Endothelial cell of umbilical vein (primary cell): Measurements from ENCODE around the gene RUSC2. TPM values are rescaled to one million over a fixed set of nuclear protein-coding genes. Genes with fewer than 3 reads are reported as not detected.

Source experiments
- BruUV-seq: library from RNA; stranded (reverse); fragments of 400-500 nt; replicated peaks from 2 replicates; lab custom pipeline; 2021; lab: Mats Ljungman, UMichigan
- CTCF ChIA-PET: fragments of 300-600, 350-600 bp; sonication (Branson Sonifier 250); formaldehyde crosslinking; loops from one replicate; lab custom pipeline; 2021; ENCODE audit warnings: antibody characterized with exemption, inconsistent platforms; lab: Charles Lee
- POLR2A ChIA-PET: fragments of 300-600, 350-600 bp; sonication (Branson Sonifier 250); formaldehyde crosslinking; loops from one replicate; lab custom pipeline; 2021; ENCODE audit warnings: antibody characterized with exemption, inconsistent platforms; lab: Charles Lee
- DNase-seq: peaks from one replicate; pipeline ENCODE4 v3.0.0-alpha.2; 2011; ENCODE audit warnings: low read depth, low spot score
- FAIRE-seq: peaks from 2 replicates; lab custom pipeline; 2011; peaks lifted over from hg19 to GRCh38; lab: Jason Lieb, UNC
- H2AFZ ChIP-seq: 2 replicates; pipeline ENCODE4 v1.6.0; 2012; ENCODE audit warnings: low read depth, low read length, control low read depth, inconsistent platforms
- H3K27ac ChIP-seq: 2 replicates; pipeline ENCODE4 v1.5.1; 2011; ENCODE audit warnings: low read depth, mild to moderate bottlenecking, control low read depth, low read length, moderate library complexity; ENCODE audit not compliant: insufficient read depth
- H3K27me3 ChIP-seq, 2 experiments: 2 replicates each; pipeline versions ENCODE4 v1.6.0 to v1.6.1; 2011; ENCODE audit warnings: low read length in 2 of 2, mixed read lengths in 1 of 2; ENCODE audit not compliant: control insufficient read depth in 2 of 2, insufficient read depth in 2 of 2
- H3K36me3 ChIP-seq, 2 experiments: 2 replicates in 1 of 2; 3 replicates in 1 of 2; pipeline ENCODE4 v1.5.1; 2011; ENCODE audit warnings: low read length in 2 of 2, mild to moderate bottlenecking in 1 of 2, moderate library complexity in 1 of 2; ENCODE audit not compliant: control insufficient read depth in 2 of 2, insufficient read depth in 2 of 2; ENCODE audit errors: extremely low read depth in 1 of 2
- H3K4me1 ChIP-seq: 3 replicates; pipeline ENCODE4 v1.5.1; 2011; ENCODE audit warnings: mild to moderate bottlenecking, low read length; ENCODE audit not compliant: control insufficient read depth, insufficient read depth; ENCODE audit errors: extremely low read depth
- H3K4me2 ChIP-seq: 2 replicates; pipeline ENCODE4 v1.6.1; 2011; ENCODE audit warnings: low read length, control low read depth, mixed read lengths; ENCODE audit not compliant: insufficient read depth
- H3K4me3 ChIP-seq, 3 experiments: fragments of 200-600 bp in 1 of 3; sonication (generic), shearing (Covaris generic) in 1 of 3; replicated peaks in 1 of 3; 2 replicates each; pipeline ENCODE4 v1.5.1; 2011 to 2016; ENCODE audit warnings: control low read depth in 3 of 3, low read length in 3 of 3, mild to moderate bottlenecking in 2 of 3, inconsistent platforms in 1 of 3, low read depth in 1 of 3, moderate library complexity in 1 of 3; ENCODE audit not compliant: insufficient read depth in 1 of 3
- H3K79me2 ChIP-seq: 2 replicates; pipeline ENCODE4 v1.6.0; 2012; ENCODE audit warnings: low read length, inconsistent platforms; ENCODE audit not compliant: control insufficient read depth, insufficient read depth
- H3K9ac ChIP-seq: replicated peaks from 2 replicates; pipeline ENCODE3; 2011; ENCODE audit warnings: low read length, control low read depth; ENCODE audit not compliant: insufficient read depth; ENCODE audit errors: extremely low read depth
- H3K9me1 ChIP-seq: replicated peaks from 3 replicates; pipeline ENCODE4 v1.6.0; 2011; ENCODE audit warnings: mild to moderate bottlenecking, low read length; ENCODE audit not compliant: control insufficient read depth, insufficient read depth; ENCODE audit errors: extremely low read depth
- H3K9me3 ChIP-seq: replicated peaks from 2 replicates; pipeline ENCODE4 v1.5.1; 2012; ENCODE audit warnings: low read length, inconsistent platforms; ENCODE audit not compliant: control insufficient read depth, insufficient read depth
- H4K20me1 ChIP-seq: replicated peaks from 2 replicates; pipeline ENCODE3; 2011; ENCODE audit warnings: mild to moderate bottlenecking, low read length; ENCODE audit not compliant: control insufficient read depth, insufficient read depth; ENCODE audit errors: extremely low read depth
- CTCF ChIP-seq, 2 donors: IDR thresholded peaks; 1 replicate in 1 of 2; 2 replicates in 1 of 2; pipeline ENCODE4 v1.5.1; 2011; ENCODE audit warnings: low read length in 2 of 2, mild to moderate bottlenecking in 2 of 2, moderate library complexity in 2 of 2, control low read depth in 1 of 2, inconsistent platforms in 1 of 2, low read depth in 1 of 2; ENCODE audit not compliant: insufficient read depth in 1 of 2; ENCODE audit errors: extremely low read depth in 1 of 2
- EZH2 ChIP-seq: IDR thresholded peaks from 2 replicates; pipeline ENCODE4 v1.6.1; 2012; ENCODE audit warnings: borderline replicate concordance, low read depth, mild to moderate bottlenecking, moderate library complexity, low read length, inconsistent platforms; ENCODE audit not compliant: severe bottlenecking
- FOS ChIP-seq: IDR thresholded peaks from 2 replicates; pipeline ENCODE4 v1.6.1; 2011; ENCODE audit warnings: mild to moderate bottlenecking, low read length, moderate library complexity, borderline replicate concordance; ENCODE audit not compliant: insufficient read depth
- GATA2 ChIP-seq: IDR thresholded peaks from 2 replicates; pipeline ENCODE4 v1.7.0; 2011; ENCODE audit warnings: low read depth, mild to moderate bottlenecking, moderate library complexity, mixed read lengths, low read length; ENCODE audit not compliant: insufficient read length, insufficient read depth
- JUN ChIP-seq: IDR thresholded peaks from 2 replicates; pipeline ENCODE4 v1.6.1; 2011; ENCODE audit warnings: borderline replicate concordance, low read depth; ENCODE audit not compliant: insufficient read length, insufficient read depth
- MAX ChIP-seq: IDR thresholded peaks from 2 replicates; pipeline ENCODE4 v1.6.1; 2011; ENCODE audit not compliant: insufficient read depth, insufficient read length
- MYC ChIP-seq: IDR thresholded peaks from one replicate; pipeline ENCODE4 v1.6.1; 2011; ENCODE audit warnings: mild to moderate bottlenecking, low read depth, low read length
- POLR2A ChIP-seq: IDR thresholded peaks from 2 replicates; pipeline ENCODE4 v1.6.1; 2012; ENCODE audit warnings: low read depth, mild to moderate bottlenecking, control low read depth, low read length
- POLR2AphosphoS5 ChIP-seq: IDR thresholded peaks from 2 replicates; pipeline ENCODE4 v1.6.1; 2012; ENCODE audit warnings: low read depth, mild to moderate bottlenecking, control low read depth, low read length, moderate library complexity; ENCODE audit not compliant: insufficient read depth
- dilution Hi-C: fragments of 300-500 bp; cut with MboI; formaldehyde crosslinking; loops from one replicate; pipeline ENCODE4 v1.15.0; 2019; ENCODE audit warnings: low sequenced_read_pairs; ENCODE audit not compliant: extremely low pct_ligation_motif_present
- intact Hi-C: fragments of 100-400 bp; cut with micrococcal nuclease; formaldehyde crosslinking; loops from one replicate; pipeline ENCODE4 v1.10.0; 2022
- polyA plus RNA-seq, 4 experiments: library from polyadenylated mRNA; depleted of rRNA in 3 of 4; stranded (reverse) in 3 of 4; unstranded in 1 of 4; fragments of >200 nt; gene quantifications; 2 replicates each; pipeline versions ENCODE4 v1.2.1 to v1.2.3, GENCODE V29; 2011 to 2012; ENCODE audit warnings: missing spikeins in 1 of 4
- total RNA-seq: library from RNA; stranded (reverse); gene quantifications from 2 replicates; pipeline ENCODE4 v1.2.3, GENCODE V29; 2021

RUSC2 gene
- total and polyA plus RNA-seq, 2 donors (not counting 3 experiments of a cell fraction or from before 2014, with no cell fraction given): 26.1 to 46.2 TPM

- H3K27me3 ChIP-seq: no peaks in the 10 kb centered on the region
- peak; percentile 24 for DNase-seq
- H3K4me3 ChIP-seq: no peak overlapping the region
- no peak overlapping the region for H3K9ac ChIP-seq
- peaks cover 75% of the 10 kb centered on the region for H3K79me2 ChIP-seq
- intact Hi-C loops: no loop called here
- ChIA-PET CTCF (interaction anchor here (1.0 to 1.9 kb wide), 4 partner anchors 12 to 27 kb away, joined by 5 to 7 read pairs (median 6); no protein-coding TSS in a partner anchor), POLR2A (no interaction called here)
- no TSS peak for BruUV-seq
- dilution Hi-C loops: no loop called here
- FAIRE-seq: no peak
- H3K36me3 ChIP-seq: no peaks in the 10 kb centered on the region
- peaks cover 2% of the 10 kb centered on the region for H4K20me1 ChIP-seq
- H3K4me2 ChIP-seq: no peak overlapping the region
- H2AFZ ChIP-seq: no peak overlapping the region
- H3K9me1 ChIP-seq: no peaks in the 10 kb centered on the region
- peaks cover 11% of the 10 kb centered on the region for H3K4me1 ChIP-seq
- peak; percentile 8 for TF ChIP-seq JUN
- TF ChIP-seq MAX: no peak
- H3K9me3 ChIP-seq: no peaks in the 10 kb centered on the region
- no peak overlapping the region for H3K27ac ChIP-seq
Measured at GRCh38 chr9:35526087-35526801, 36.3 kb downstream of the RUSC2 start.

GRCh38 chr9:35529161-35529823 lies 39.4 kb downstream of the RUSC2 start:
- H3K36me3 ChIP-seq: no peaks in the 10 kb centered on the region
- DNase-seq (no peak), FAIRE-seq (peak; percentile 26)
- ChIA-PET CTCF (interaction anchor here (1.5 to 2.8 kb wide), 5 partner anchors 11 to 24 kb away, joined by 3 to 15 read pairs (median 7); no protein-coding TSS in a partner anchor), POLR2A (interaction anchor here (1.6 kb wide), 1 partner anchor 11 kb away, joined by 4 read pairs; no protein-coding TSS in a partner anchor)
- H3K4me3 ChIP-seq: no peak overlapping the region
- intact Hi-C loops (no loop called here), dilution Hi-C loops (no loop called here)
- H3K79me2 ChIP-seq: peaks cover 66% of the 10 kb centered on the region
- H2AFZ ChIP-seq: no peak overlapping the region
- H3K9me1 ChIP-seq: no peaks in the 10 kb centered on the region
- no peak overlapping the region for H3K4me2 ChIP-seq
- H3K9me3 ChIP-seq: no peaks in the 10 kb centered on the region
- no peaks in the 10 kb centered on the region for H3K27me3 ChIP-seq
- peaks cover 15% of the 10 kb centered on the region for H3K4me1 ChIP-seq
- TF ChIP-seq POLR2AphosphoS5 (no peak), EZH2 (no peak), GATA2 (no peak), MYC (no peak), JUN (no peak), MAX (no peak), POLR2A (no peak), CTCF (IDR thresholded peaks at IDR 0.05; ENCODE audit: extremely low read depth in 1 of 2, insufficient read depth in 1 of 2, low read depth in 1 of 2, low read length in 2 of 2) (no peak), FOS (no peak)
- H3K9ac ChIP-seq: no peak overlapping the region
- peaks cover 4% of the 10 kb centered on the region for H4K20me1 ChIP-seq
- no TSS peak for BruUV-seq
- H3K27ac ChIP-seq: no peak overlapping the region
